NCI-H1930 (cell line): ENCODE results near the gene TMEM151B.
"Not testable (repeated sequence)": the region's sequence is repeated elsewhere in the genome, so short reads cannot be mapped to it uniquely, and the experiment has no call there.

Experiments
- DNase-seq, 2 experiments: peaks; one replicate each; lab custom pipeline; 2025; lab: John Stamatoyannopoulos, UW

TMEM151B gene

DNA sequence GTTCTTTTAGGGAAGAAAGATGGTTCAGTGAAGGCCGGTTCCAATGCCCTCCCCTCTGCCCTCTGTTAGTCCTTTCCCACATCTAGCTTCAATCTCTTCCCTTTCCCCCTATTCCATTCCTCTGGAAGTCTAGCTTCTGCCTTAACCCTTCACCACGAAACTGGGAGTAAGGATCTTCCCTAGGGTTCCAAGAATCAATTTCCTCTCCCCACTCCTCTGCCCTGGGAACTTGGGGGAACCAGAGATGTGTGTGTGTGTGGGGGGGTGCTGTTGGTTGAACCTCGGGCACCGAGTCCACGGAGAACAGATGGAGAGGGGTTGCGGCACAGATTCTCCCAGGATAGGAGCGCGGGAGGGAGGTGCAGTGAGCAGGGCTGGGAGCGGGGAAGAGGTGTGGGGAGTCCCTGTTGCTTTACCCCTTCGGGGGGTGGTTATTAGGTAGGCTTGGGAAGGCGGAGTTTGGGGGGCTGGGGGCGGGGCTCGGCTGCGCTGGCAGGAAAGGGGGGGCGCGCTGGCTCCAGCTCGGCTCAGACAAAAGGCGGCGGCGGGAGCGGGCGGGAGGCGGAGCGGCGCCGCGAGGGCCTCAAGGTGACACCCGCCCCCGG, at the start of gene TMEM151B:
TSS of gene TMEM151B (plus strand) at position 530 of the 605 bp plus-strand sequence. CDS start 293 bp downstream, outside the sequence.
- DNase-seq = no peak

DNA sequence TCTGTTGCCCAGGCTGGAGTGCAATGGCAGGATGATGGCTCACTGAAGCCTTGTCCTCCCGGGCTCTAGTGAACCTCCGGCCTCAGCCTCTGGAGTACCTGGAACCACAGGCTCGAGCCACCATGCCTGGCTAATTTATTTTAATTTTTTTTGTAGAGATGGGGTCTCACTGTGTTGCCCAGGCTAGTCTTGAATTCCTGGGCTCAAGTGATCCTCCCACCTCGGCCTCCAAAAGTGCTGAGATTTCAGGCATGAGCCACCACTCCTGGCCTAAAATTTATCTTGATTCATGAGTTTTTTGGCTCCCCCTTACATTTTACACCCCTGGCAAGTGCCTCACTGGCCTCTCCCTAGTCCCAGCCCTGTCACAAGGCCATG, 49.3 kb upstream of the TMEM151B start:
- DNase-seq = no peak

DNA sequence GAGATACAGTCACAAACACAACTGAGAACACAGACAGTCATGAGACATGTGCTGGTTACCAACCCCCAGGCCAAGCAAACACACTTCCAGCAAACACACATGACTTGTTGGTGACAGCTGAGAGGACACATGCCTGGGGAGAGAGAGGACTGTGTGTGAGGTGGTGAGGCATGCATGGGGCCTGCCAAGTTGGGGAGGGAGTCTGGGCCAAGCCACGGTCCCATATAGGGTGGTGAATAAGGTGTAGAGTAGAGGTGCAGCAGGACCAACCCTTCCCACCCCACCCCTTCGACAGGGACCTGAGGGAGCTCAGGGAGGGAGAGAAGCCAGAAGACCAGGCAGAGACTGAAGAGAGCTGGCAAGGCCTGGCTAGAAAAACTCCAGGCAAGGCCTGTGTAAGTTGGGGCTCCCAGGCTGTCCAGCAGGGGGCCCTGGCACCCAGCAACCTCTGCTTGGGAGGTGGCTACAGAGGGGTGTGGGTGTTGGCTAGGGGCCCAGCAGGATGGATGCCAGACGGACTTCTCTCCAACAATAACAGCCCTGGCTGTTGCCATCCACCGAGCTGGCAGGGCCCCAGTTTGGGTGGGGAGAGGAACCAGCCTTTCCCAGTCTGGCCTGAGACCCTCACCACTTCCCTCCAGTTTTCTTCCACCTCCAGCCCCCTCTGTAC, 48.8 kb upstream of the TMEM151B start:
- peak; percentile 22 to 47 for DNase-seq

DNA sequence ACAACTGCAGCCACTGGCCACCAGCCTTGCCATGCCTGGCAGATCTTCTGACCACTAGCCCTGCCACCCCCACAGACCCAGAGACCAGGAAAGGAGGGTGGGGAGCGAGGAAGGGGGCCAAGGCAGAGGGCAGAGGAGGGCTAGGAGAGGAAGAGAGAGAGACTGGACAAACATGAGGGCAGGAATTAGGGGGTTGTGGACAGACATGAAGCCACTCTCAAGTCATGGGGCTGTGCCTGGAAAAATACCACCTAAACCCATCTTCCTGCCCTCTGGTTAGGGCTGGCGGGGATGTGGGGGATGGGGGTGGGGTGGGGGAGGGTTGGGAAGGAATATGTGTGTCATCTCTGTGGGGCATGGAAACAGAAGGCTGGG, 48.3 kb upstream of the TMEM151B start:
- DNase-seq = no peak

DNA sequence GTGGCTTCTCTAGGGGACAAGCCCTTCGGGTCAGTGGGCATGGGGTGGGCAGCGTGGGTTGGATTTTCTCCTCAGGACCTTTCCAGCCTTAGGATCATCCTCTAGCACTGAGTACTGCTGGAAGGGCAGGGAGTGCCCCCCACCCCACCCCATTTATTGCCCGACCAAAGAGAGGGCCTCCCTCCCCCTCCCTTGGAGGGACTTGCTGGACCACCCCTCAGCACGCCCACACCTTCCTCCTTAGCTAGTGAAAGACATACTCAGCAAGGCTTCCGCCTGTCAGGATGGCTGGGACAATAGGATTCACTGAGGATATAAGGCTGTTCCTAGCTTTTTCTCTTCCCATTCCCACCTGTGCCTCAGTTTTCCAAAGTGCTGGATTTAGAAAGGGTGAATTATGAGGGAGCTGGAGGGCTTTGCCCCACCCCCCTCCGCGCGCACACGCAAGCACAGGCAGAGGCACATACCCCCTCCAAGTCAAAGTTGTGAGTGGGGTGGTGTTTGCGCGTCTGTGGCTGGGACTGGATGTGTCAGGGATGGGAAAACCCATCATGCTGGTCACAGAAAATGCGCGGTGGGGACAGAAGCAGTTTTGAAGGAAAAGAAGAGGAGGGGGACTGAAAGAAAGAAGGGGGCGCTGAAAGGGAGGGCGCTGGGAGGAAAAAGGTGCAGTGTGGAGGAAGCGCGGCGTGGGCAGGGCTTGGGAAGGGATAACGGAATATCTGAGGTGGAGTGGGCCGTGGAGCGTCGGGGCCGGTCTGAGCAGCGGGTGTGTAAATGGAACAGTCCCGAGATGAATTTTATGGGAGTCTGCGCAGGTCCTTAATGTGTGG, 47.5 kb upstream of the TMEM151B start:
- no peak for DNase-seq

DNA sequence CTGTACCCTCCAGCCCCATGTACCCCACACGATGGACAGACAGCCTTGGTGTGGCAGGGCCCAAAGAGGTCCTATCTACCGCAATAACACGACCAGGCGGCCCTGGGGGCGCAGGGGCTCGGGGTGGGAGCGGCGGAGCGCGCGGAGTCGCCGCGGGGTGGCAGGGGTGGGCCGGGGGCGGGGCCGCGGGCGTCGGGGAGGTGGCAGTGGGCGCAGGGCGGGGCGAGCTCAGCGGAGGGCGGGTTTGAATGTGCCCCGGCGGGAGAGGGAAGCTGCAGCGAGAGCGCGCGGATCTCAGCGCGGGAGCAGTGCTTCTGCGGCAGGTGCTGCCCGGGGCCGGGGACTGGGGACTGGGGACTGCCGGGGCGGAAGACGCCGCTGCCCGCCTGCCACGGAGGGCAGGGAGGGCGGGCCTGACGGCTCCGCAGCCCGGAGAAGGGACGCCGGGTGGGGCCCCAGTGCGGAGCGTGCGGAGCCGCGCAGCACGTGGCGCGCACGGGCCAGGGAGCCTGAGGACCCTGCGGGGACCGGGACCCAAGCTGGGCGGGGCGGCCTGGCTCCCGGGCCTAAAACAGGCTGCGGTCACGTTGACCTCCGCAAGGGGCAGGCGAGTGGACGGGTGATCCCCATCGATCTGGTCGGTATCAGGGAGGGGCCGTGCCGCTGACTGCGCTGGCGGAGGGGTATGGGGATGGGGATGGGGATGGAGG, 46.8 kb upstream of the TMEM151B start, which contains the start of gene SLC29A1:
TSS of gene SLC29A1 (plus strand) at position 277 of the 710 bp plus-strand sequence. CDS start 3,719 bp downstream, outside the sequence.
- DNase-seq = peak; percentile 62 to 71

DNA sequence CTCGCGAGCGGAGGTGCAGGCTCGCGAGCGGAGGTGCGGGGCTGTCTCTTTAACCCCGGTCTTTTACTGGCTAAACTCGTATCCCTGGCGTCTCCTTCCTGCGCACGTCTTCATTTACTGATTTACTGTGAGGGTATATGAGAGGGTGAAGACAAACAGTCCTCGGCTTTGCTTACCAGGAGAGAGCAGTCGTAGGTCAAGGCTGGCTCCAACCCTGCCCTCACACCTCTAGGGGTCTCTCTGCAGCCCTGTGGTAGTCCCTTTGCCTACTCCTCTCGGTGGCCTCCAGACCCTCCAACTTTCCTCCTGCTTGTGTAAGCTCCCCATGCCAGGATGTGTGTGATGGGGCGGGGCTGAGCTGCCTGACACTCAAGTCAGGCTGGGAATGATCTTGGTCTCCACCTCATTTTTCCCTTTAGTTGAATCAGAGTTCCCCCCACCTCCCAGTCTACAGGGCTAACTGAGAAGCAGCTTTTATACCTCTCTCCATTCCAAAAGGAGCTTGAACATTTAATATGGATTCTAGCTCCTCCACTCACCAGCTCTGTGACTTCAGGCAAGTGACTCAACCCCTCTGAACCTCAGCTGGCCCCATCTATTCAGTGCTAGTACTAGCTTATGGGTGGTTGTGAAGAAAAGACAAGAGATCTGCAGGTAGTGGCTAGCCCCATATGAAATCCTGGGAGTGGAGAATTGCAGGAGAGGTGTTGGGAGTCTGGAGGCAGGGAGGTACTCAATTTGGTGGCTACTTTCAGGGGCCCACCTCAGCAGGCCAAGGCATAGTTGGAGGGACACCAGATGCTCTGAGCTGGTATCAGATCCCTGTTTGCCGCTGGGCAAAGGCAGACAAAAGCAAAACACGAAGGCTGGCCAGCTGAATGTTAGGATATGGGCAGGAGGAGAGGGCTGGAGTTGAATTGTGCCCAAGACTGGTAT, 46.0 kb upstream of the TMEM151B start:
- no peak for DNase-seq

DNA sequence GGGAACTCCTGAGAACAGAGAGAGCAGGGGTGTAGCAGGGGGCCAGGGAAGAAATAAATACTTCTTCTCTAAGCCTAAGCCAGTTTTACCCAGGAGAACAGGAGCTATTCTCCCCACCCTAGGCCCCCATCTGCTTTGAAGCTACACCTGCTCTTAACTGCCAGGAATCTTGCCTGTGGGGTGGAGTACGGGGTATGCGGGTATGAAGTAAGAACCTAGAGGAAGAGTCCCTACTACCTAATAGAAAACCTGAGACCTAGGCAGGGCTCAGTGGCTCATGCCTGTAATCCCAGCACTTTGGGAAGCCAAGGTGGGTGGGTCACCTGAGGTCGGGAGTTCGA, 45.3 kb upstream of the TMEM151B start:
- no peak for DNase-seq

DNA sequence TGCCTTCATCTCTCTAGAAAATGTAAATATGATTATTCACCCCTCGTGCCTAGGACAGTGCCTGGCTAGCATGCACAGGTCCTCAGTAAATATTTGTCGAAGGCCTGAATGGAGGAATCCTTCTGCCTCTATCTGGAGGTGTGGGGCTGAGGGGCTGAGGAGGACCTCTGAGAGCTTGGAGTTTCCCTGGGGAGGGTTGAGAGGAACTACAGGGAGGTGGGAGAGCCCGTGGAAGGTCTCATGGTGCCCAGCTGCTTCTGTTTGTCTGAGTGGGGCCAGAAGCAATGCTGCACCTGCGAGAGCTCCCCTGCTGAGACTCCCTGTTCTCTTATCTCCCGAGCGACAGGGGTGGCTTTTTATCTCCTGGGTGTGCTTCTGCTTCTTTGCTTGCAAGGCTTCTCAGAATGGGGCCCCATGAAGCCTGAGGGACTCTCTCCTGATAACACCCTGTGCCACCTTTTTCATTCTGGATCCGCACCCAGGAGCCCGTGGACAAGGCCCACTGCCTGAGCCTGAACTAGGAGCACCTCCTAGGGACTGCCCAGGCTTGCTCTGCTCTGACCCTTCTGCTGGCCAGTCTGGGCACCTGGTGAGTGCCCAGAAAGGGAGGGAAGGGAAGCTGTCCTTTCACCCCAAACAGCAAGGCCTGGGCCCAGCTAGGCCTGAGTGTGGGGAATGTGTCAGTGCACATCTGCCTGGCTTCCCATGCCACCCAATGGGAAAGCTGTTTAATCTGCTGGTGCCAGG, 44.5 kb upstream of the TMEM151B start:
- DNase-seq = no peak

DNA sequence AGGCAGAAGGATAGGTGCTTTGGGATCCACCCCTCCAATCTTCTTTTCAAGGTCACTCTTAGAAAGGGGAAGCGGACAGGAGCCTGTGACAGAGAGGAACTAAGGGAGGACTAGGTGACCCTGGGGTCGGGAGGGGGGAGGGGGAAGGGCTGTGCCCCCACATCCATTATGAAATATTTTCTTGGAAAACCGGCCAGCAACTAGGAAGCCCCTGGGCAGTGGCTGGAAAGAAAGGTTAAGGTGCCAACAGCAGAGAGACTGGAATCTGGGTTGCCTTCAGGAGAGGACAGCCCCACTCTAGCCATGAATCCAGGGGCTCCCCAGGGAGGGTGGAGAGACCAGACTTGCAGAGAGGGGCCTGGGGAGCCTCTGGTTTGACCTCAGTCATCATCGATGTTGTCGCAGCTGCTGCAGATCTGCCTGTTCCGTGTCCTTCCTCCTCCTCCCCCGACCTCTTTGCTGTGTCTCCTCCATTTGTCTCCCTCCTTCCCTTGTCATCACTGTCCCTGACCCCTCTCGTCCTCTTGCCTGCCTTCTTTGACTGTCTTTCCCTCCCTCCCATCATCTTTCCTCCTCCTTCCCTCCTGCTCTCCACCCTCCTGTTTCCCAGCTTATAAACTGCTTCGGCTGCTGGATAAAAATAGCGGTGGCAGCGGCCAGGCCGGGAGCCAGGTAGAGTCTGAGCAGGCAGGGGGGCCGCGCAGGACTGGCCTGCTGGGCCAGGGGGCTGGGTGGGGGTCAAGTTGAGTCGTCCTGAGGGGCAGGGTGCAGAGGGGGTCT, 43.7 kb upstream of the TMEM151B start:
- no peak for DNase-seq

DNA sequence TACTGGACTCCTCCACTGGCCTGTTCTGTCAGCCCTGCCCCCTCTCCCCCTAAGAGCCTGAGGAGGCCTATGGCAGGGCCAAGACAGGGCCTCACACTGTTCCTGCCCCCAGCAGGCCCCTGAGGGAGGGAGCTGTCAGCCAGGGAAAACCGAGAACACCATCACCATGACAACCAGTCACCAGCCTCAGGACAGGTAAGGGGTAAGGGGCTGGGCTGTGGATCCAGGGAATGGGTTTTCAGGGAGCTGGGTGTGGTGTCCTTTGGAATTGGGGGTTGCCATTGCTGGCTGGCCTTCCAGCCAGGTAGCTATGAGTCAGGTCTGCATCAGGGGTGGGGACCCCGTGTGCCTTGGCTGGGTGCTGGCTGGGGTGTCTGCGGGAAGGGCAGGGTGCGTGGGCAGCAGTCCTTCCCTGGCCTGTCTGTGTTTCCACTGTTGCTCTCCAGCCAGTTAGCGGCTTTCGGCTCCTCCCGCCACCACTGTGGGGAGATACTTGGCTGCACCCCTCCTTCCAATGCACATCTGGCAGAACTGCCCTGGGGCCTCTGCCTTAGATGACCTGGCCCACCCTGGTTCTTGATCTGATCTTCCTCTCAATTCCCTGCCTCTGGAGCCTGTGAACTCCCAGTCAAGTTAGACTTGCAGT, 43.0 kb upstream of the TMEM151B start:
- no peak for DNase-seq

DNA sequence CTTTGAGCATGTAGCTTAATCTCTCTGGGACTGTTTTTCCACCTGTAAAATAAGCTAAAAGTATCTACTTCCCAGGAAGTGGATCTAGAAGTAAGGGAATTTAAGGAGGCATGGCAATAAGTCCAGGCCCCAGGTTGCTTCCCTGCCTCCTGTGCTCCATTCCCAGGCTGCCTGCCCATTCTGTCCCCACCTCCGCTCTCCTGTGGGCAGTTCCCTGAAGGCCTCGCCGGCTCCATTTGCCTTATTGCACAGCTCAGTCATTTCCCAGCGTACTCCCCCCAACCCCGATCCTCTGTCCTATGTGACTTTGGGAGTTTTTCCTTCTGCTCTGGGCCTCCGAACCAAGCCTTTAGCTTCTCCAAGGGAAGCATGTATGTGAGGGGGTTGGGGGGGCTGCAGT, 42.2 kb upstream of the TMEM151B start:
- no peak for DNase-seq

DNA sequence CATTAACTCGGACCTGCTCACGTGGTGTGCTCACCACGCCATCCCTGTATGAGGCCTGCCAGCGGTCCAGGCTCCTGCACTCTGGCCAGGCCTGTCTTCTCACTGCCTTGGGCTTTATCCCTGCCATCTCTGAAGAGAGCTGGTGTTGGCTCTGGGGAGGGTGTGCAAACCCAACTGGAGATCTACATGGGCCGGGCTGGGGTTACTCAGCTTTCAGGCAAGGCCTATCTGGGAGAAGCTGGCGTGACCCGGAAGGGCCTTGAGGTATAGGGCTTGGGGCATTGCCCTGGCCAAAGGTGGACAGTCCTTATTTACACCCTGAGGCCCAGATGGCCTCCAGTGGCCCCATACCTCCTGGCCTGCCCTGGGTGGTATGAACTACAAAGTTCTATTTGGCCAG, 41.8 kb upstream of the TMEM151B start:
- DNase-seq = no peak

DNA sequence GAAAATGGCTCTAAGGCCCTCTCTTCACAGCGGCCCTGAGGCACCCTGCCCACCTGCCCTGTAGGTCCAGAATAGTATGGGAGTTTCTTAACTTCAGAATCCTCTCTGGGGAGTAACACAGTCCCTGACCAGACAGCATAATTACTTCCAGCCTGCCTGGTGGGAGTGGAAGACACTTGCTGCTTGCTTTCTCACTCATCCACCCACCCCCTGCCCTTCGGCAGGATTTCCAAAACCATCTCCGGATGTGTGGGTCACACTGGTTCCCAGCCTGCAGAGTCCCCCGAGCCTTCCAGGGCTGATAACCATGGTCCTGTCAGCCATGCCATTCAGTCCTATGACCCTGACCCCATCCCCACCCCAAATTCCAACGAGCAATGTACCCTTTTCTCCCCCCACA, 41.4 kb upstream of the TMEM151B start:
- DNase-seq = no peak

DNA sequence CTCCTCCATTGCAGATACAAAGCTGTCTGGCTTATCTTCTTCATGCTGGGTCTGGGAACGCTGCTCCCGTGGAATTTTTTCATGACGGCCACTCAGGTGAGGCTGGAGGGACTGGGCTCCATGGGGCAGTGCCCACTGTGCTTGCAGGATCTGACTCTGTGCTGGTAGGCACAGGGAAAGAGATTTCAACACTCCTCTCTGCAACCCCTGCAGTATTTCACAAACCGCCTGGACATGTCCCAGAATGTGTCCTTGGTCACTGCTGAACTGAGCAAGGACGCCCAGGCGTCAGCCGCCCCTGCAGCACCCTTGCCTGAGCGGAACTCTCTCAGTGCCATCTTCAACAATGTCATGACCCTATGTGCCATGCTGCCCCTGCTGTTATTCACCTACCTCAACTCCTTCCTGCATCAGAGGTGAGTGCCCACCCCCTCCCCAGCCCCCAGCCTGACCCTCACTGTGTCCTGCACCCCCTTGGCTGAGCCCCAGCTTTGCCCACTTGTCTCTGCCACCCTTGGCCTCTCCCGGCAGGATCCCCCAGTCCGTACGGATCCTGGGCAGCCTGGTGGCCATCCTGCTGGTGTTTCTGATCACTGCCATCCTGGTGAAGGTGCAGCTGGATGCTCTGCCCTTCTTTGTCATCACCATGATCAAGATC, 40.7 kb upstream of the TMEM151B start:
- DNase-seq = no peak

DNA sequence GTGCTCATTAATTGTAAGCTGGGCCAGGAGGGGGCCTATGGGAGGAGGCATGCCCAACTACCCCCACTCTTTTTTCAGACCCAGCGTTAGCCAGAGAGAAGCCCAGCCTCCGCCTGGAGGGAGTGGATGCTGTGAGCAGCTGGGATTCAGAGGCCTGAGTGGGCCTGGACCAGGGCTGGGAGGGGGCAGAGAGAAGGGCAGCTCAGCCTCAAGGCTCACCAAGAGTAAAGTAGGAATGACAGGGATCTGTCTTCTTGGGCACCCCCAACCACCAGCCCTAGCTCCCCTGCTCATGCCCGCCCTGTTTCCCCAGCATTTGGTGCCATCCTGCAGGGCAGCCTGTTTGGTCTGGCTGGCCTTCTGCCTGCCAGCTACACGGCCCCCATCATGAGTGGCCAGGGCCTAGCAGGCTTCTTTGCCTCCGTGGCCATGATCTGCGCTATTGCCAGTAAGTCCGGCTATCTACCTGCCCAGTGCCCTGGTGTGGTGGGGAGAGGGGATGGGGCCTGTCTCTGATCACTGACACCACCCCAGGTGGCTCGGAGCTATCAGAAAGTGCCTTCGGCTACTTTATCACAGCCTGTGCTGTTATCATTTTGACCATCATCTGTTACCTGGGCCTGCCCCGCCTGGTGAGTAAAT, 40.1 kb upstream of the TMEM151B start:
- DNase-seq = no peak

DNA sequence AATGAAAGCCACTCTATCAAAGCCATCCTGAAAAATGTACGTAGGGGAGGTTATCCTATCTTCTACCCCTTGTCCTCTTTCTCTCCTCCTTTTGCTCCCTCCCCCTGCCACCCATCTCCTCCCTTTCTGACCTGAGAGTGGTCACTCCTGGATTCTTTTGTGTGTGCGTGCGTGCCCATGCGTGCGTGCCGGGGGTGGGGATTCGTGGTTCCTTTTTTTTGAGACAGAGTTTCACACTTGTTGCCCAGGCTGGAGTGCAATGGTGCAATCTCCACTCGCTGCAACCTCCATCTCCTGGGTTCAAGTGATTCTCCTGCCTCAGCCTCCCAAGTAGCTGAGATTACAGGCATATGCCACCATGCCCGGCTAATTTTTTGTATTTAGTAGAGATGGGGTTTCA, 38.8 kb upstream of the TMEM151B start:
- not testable (repeated sequence) for DNase-seq
